H1 (cell line): ENCODE data around the gene TIGIT.

ENCODE experiments used
- ATF3 ChIP-seq: IDR thresholded peaks from 2 replicates; pipeline ENCODE4 v1.6.1; 2011; ENCODE audit warnings: low read depth, mild to moderate bottlenecking, low read length; ENCODE audit not compliant: insufficient read depth
- BRCA1 ChIP-seq: IDR thresholded peaks from 2 replicates; pipeline ENCODE4 v1.6.1; 2012; ENCODE audit warnings: low read depth, low read length, improper control_type of control experiment
- CHD1 ChIP-seq: IDR thresholded peaks from 2 replicates; pipeline ENCODE4 v1.6.1; 2012; ENCODE audit warnings: low read depth, low read length, improper control_type of control experiment
- CREB1 ChIP-seq: IDR thresholded peaks from 2 replicates; pipeline ENCODE4 v1.6.1; 2012; ENCODE audit warnings: inconsistent platforms
- EGR1 ChIP-seq: IDR thresholded peaks from 2 replicates; pipeline ENCODE4 v1.6.1; 2011; ENCODE audit warnings: low read depth, low read length, borderline replicate concordance
- EZH2 ChIP-seq: fragments of 200-600 bp; sonication (generic); IDR thresholded peaks from 2 replicates; pipeline ENCODE4 v1.7.1; 2012; ENCODE audit warnings: low read depth, mild to moderate bottlenecking, moderate library complexity, low read length, inconsistent platforms; ENCODE audit not compliant: severe bottlenecking
- POLR2A ChIP-seq, 2 experiments: IDR thresholded peaks; 1 replicate in 1 of 2; 2 replicates in 1 of 2; pipeline ENCODE4 v1.6.1; 2011; ENCODE audit warnings: low read depth in 2 of 2, low read length in 2 of 2, mild to moderate bottlenecking in 2 of 2; ENCODE audit errors: control extremely low read depth in 1 of 2
- SUZ12 ChIP-seq: fragments of 200-600 bp; sonication (generic); IDR thresholded peaks from 2 replicates; pipeline ENCODE4 v1.6.1; 2012; ENCODE audit warnings: mild to moderate bottlenecking, inconsistent platforms, low read length, moderate library complexity, mixed read lengths
- TAF1 ChIP-seq: IDR thresholded peaks from 2 replicates; pipeline ENCODE4 v1.6.1; 2011; ENCODE audit warnings: mild to moderate bottlenecking, low read depth, low read length
- TEAD4 ChIP-seq: IDR thresholded peaks from 2 replicates; pipeline ENCODE4 v1.6.1; 2012; ENCODE audit warnings: low read depth, low read length, inconsistent platforms, mixed read lengths
- USF2 ChIP-seq: IDR thresholded peaks from 2 replicates; pipeline ENCODE4 v1.6.1; 2011; ENCODE audit warnings: low read length, improper control_type of control experiment
- TF ChIP-seq, protein P1 (sequence below), 3 experiments: IDR thresholded peaks; 1 replicate in 2 of 3; 2 replicates in 1 of 3; pipeline versions ENCODE4 v1.5.1 to v1.6.1; 2011; ENCODE audit warnings: low read length in 3 of 3, mild to moderate bottlenecking in 3 of 3, inconsistent platforms in 2 of 3, low read depth in 1 of 3, moderate library complexity in 1 of 3; ENCODE audit not compliant: insufficient read depth in 1 of 3; ENCODE audit errors: control extremely low read depth in 1 of 3

DNA sequence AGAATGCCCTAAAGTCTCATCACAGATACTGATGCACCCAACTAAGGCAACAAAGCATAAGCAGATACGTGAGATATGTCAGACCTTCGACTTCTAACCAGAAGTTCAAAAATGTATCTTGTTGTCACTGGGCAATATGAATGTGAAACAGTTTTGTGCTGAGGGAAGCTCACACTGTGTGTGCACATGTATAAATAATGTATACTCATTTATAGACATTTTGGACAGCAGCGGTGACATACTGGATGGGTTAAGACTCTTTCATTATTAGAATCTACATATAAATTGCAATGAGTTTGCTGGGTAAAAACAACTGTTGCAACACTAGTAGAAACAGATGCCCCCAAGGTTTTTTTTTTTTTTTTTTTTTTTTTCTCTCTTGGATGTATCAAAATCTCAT, 37.9 kb downstream of the TIGIT start:
- TF ChIP-seq EZH2 = no peak
- TF ChIP-seq TAF1 = no peak
- no peak for TF ChIP-seq EGR1
- TF ChIP-seq CHD1 = no peak
- no peak for TF ChIP-seq CREB1
- no peak for TF ChIP-seq BRCA1
- TF ChIP-seq, protein P1, sequence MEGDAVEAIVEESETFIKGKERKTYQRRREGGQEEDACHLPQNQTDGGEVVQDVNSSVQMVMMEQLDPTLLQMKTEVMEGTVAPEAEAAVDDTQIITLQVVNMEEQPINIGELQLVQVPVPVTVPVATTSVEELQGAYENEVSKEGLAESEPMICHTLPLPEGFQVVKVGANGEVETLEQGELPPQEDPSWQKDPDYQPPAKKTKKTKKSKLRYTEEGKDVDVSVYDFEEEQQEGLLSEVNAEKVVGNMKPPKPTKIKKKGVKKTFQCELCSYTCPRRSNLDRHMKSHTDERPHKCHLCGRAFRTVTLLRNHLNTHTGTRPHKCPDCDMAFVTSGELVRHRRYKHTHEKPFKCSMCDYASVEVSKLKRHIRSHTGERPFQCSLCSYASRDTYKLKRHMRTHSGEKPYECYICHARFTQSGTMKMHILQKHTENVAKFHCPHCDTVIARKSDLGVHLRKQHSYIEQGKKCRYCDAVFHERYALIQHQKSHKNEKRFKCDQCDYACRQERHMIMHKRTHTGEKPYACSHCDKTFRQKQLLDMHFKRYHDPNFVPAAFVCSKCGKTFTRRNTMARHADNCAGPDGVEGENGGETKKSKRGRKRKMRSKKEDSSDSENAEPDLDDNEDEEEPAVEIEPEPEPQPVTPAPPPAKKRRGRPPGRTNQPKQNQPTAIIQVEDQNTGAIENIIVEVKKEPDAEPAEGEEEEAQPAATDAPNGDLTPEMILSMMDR (IDR thresholded peaks at IDR 0.05; ENCODE audit: control extremely low read depth in 1 of 3, insufficient read depth in 1 of 3, low read depth in 1 of 3, low read length in 3 of 3) = no peak
- TF ChIP-seq SUZ12 = no peak
- TF ChIP-seq USF2 = no peak
- no peak for TF ChIP-seq ATF3
- TF ChIP-seq TEAD4 = no peak
- TF ChIP-seq POLR2A (IDR thresholded peaks at IDR 0.05; ENCODE audit: control extremely low read depth in 1 of 2, low read depth in 2 of 2, low read length in 2 of 2) = no peak
